ENCODE data around the gene SLC12A8. TPM values are rescaled to one million over a fixed set of nuclear protein-coding genes. Genes with fewer than 3 reads are reported as not detected.

Gene SLC12A8, protein sequence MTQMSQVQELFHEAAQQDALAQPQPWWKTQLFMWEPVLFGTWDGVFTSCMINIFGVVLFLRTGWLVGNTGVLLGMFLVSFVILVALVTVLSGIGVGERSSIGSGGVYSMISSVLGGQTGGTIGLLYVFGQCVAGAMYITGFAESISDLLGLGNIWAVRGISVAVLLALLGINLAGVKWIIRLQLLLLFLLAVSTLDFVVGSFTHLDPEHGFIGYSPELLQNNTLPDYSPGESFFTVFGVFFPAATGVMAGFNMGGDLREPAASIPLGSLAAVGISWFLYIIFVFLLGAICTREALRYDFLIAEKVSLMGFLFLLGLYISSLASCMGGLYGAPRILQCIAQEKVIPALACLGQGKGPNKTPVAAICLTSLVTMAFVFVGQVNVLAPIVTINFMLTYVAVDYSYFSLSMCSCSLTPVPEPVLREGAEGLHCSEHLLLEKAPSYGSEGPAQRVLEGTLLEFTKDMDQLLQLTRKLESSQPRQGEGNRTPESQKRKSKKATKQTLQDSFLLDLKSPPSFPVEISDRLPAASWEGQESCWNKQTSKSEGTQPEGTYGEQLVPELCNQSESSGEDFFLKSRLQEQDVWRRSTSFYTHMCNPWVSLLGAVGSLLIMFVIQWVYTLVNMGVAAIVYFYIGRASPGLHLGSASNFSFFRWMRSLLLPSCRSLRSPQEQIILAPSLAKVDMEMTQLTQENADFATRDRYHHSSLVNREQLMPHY
- under 1 TPM; 0.47 to 0.79 TPM for total RNA-seq

DNA sequence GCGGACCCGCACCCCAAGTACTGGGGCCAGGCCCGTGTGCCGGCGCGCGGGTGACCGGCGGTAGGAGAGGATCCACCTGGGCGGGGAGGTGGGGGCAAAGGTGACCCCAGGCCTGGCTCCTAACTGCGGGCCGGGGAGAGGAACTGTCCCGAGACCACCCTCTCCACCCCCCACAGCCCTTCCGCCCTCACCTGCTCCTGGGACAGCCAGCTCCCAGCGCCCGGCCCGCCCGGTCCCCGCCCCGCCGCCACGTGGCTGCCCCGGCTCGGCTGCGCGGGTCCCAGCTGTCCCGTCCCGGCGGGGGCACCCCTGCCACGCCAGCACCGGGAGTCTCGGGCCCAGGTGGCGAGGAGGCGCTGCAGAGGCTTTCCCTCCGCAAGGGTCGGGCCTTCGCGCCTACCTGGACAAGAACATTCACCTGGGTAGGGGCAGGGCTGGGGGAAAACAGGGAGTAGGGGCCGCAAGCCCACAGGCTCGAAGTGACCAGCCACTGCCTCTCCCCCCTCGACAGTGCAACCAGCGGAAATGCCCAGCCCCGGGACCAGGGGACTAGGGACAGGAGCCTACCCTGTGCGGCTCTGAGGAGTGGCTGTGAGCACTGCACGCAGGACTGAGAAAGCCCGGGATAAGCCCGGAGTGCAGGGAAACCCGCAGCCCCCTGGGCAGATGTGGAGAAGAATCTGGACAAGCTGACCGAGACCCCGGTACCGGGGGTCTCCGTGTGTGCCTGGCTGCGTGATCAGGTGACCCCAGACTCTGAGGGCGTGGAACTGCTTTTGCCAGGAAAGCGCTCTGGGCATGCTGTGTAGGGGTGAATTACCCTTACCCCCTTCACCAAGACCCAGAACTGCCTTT lies at the start of gene SLC12A8:
Gene SLC12A8, minus strand, starts transcription at position 240 of the 855 bp plus-strand sequence. CDS start 1,399 bp downstream, outside the sequence.
- H3K9me3 Mint-ChIP-seq: no peaks in the 10 kb centered on the region
- no peak within 1 kb of the TSS for H3K27ac Mint-ChIP-seq
- H3K4me3 Mint-ChIP-seq: peak within 1 kb of the TSS; percentile 60
- H3K36me3 Mint-ChIP-seq: no peaks in the 10 kb centered on the region
- no peak for DNase-seq
- POLR2A ChIA-PET: interaction anchor here (0.6 kb wide), 1 partner anchor 251 kb away, joined by 7 read pairs; no protein-coding TSS in a partner anchor
- H3K4me1 Mint-ChIP-seq: peaks cover 10% of the 10 kb centered on the region
- H3K27me3 Mint-ChIP-seq: peaks cover 61% of the 10 kb centered on the region
- ATAC-seq (ENCODE audit: low read depth): peak; percentile 21

DNA sequence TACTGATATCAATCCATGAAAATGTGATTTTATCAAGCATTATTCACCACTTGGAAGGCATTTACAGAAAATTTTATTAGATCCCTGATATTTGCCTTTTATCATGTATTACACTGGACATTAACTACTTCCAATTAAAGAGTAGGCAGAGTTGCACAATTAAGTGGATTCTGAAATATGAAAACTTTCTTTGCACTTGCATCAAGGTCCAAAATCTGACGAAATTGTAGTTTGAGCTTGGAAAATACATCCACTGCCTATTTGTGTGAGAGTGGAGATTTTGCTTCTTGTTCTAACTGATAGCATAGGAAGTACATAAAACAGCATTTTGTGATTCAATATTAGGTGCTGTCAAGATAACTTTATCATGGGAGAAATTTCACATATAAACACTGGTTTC lies 49.6 kb upstream of the SLC12A8 start:
- POLR2A ChIA-PET: interaction anchor here (0.6 kb wide), 1 partner anchor 12 kb away, joined by 3 read pairs; no protein-coding TSS in a partner anchor
- H3K9me3 Mint-ChIP-seq: peaks cover 2% of the 10 kb centered on the region

DNA sequence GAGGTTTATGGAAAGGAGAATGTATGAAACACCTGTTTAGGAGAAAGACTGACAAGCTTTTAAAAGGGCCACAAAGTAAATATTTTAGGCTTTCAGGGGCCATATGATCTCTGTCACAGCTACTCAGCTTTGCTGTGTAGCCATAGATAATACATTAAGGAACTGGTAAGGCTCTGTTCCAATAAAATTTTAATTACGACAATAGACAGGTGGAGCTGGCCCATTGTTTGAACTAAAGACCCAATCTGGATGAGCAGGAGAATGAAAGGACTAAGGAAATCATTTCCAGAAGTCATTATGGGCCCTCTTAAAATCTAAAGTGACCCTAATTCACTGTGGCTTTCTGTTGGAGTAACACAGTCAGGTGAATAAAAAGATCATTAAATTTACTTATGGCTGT lies 48.5 kb upstream of the SLC12A8 start:
- ATAC-seq (ENCODE audit: low read depth): no peak
- DNase-seq: no peak
- Mint-ChIP-seq H3K27me3 (no peaks in the 10 kb centered on the region), H3K27ac (no peak overlapping the region), H3K9me3 (peaks cover 8% of the 10 kb centered on the region), H3K4me1 (peaks cover 5% of the 10 kb centered on the region), H3K4me3 (no peak overlapping the region), H3K36me3 (peaks cover 31% of the 10 kb centered on the region)
- POLR2A ChIA-PET: interaction anchor here (0.6 kb wide), 1 partner anchor 180 kb away, joined by 3 read pairs; no protein-coding TSS in a partner anchor

More for the DNA sequence above, 49.6 kb upstream of the SLC12A8 start:
- peaks cover 11% of the 10 kb centered on the region for H3K4me1 Mint-ChIP-seq
- H3K4me3 Mint-ChIP-seq: no peak overlapping the region
- no peak for DNase-seq
- H3K36me3 Mint-ChIP-seq: peaks cover 35% of the 10 kb centered on the region
- no peaks in the 10 kb centered on the region for H3K27me3 Mint-ChIP-seq
- ATAC-seq (ENCODE audit: low read depth): no peak
- H3K27ac Mint-ChIP-seq: no peak overlapping the region

DNA sequence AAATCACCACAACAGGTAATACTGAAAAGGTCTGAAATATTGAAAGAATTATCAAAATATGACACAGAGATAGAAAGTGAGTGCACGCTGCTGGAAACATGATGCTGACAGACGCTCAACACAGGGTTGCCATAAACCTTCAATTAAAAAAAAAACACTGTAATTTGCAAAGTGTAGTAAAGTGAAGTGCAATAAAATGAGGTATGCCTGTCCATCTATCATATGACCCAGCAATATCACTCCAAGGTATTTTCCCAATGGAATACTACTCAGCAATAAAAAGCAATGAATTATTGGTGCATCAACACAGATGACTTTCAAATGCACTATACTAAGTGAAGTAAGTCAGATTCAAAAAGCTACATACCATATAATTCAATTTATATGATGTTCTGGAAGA lies 47.6 kb upstream of the SLC12A8 start:
- no peak overlapping the region for H3K4me3 Mint-ChIP-seq
- H3K4me1 Mint-ChIP-seq: peaks cover 5% of the 10 kb centered on the region
- H3K27ac Mint-ChIP-seq: no peak overlapping the region
- no peak for ATAC-seq (ENCODE audit: low read depth)
- POLR2A ChIA-PET: no interaction called here
- no peaks in the 10 kb centered on the region for H3K27me3 Mint-ChIP-seq
- DNase-seq: no peak
- H3K36me3 Mint-ChIP-seq: peaks cover 31% of the 10 kb centered on the region
- H3K9me3 Mint-ChIP-seq: peaks cover 8% of the 10 kb centered on the region

DNA sequence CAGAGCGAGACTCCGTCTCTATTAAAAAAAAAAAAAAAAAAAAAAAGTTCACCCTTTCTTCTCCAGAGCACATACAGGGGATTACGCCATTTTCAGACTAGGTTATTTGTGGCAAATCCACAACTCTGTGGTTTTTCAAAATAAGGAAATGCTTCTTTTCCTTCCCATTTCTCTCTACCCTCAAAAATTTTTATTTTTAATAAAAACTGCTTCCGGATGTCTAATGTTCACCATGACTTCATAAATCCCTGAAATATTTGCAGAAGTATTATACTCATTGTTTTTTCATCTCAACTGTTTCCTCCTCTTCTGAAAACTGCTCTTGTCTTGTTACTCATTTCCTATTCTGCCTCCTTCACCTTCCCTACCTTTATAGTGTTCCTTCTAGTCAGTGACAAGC lies 45.0 kb upstream of the SLC12A8 start:
- no peaks in the 10 kb centered on the region for H3K27me3 Mint-ChIP-seq
- POLR2A ChIA-PET: no interaction called here
- H3K9me3 Mint-ChIP-seq: peaks cover 8% of the 10 kb centered on the region
- H3K4me1 Mint-ChIP-seq: peaks cover 5% of the 10 kb centered on the region
- H3K4me3 Mint-ChIP-seq: no peak overlapping the region
- DNase-seq: no peak
- H3K36me3 Mint-ChIP-seq: peaks cover 29% of the 10 kb centered on the region
- H3K27ac Mint-ChIP-seq: no peak overlapping the region
- ATAC-seq (ENCODE audit: low read depth): no peak

DNA sequence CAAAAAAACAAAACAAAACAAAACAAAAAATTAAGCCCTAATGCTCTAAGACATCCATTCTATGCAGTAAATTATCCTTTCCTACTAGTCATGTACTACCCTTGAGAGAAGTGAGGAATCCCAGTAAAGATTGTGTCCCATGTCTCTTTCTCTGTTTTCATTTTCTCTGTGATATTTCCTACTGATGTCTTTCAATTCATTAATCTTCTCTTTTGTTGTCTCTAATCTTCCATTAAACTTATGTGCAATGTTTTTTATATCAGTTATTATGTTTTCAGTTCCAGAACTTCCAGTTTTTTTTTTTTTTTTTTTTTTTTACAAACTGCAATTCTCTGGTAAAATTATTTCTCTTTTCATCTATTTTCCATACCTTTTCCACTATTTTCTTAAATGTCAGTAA lies 44.1 kb upstream of the SLC12A8 start:
- H3K36me3 Mint-ChIP-seq: peaks cover 29% of the 10 kb centered on the region
- H3K9me3 Mint-ChIP-seq: peaks cover 8% of the 10 kb centered on the region
- H3K27ac Mint-ChIP-seq: no peak overlapping the region
- H3K4me1 Mint-ChIP-seq: peaks cover 5% of the 10 kb centered on the region
- H3K27me3 Mint-ChIP-seq: no peaks in the 10 kb centered on the region
- DNase-seq: no peak
- ATAC-seq (ENCODE audit: low read depth): no peak
- no peak overlapping the region for H3K4me3 Mint-ChIP-seq
- POLR2A ChIA-PET: no interaction called here

DNA sequence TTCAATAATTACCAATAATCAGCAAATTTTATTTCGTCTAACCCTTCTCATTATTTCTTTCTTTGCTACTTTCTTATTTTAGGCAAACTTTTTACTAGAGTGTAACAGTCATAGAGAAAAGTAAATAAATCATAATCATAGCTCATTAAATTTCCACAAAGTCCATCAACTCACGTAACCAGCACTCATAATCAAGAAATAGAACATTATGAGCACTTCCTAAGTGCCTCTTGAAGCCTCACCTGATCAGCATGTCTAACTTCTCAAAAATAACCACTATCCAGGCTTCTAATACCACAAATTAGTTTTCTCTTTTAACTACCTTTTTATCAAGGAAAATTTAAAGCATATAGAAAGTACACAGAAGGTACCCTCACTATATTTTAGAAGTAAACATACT lies 38.4 kb upstream of the SLC12A8 start:
- Mint-ChIP-seq H3K36me3 (peaks cover 8% of the 10 kb centered on the region), H3K4me3 (no peak overlapping the region), H3K9me3 (no peaks in the 10 kb centered on the region), H3K27ac (no peak overlapping the region), H3K4me1 (no peaks in the 10 kb centered on the region), H3K27me3 (no peaks in the 10 kb centered on the region)
- DNase-seq (no peak), ATAC-seq (ENCODE audit: low read depth) (no peak)
- POLR2A ChIA-PET: no interaction called here

DNA sequence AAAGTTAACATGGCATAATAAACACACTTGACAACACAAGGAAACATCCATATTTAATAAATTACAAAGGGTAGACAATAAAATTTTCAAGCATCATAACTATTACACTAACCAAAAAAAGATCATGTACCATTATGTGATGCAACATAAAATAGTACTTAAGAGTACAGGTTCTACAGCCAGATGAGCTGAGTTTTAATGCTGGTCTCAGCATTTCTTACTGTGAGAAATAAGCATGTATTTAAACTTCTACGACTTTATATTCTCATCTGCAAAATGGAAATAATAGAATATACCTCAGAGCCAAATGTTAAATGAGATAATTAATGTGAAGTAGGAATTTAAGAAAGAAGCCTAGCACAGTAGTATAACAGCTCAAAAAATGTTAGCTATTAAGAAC lies 33.7 kb upstream of the SLC12A8 start:
- peaks cover 21% of the 10 kb centered on the region for H3K36me3 Mint-ChIP-seq
- H3K4me1 Mint-ChIP-seq: no peaks in the 10 kb centered on the region
- no peak for DNase-seq
- no peak overlapping the region for H3K27ac Mint-ChIP-seq
- no peaks in the 10 kb centered on the region for H3K27me3 Mint-ChIP-seq
- ATAC-seq (ENCODE audit: low read depth): no peak
- POLR2A ChIA-PET: no interaction called here
- H3K4me3 Mint-ChIP-seq: no peak overlapping the region
- H3K9me3 Mint-ChIP-seq: no peaks in the 10 kb centered on the region

DNA sequence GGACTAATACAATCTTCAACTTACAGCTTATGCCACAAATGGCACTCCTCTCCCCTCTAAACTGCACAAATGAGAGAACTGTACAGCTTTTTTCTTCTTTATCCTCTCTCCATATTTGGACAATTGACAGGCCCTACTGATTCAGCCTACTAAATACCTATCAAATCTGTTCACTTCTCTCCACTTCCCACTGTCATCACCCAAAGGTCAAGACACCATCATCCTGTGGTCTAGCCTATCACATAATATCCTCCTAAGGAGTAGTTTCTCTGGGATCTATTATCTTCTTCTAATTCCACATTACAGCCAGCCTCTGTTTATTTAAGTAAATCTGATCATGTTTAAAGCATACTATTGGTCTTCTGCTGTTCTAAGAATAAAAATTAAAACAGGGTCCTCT lies 33.0 kb upstream of the SLC12A8 start:
- DNase-seq (no peak), ATAC-seq (ENCODE audit: low read depth) (no peak)
- H3K36me3 Mint-ChIP-seq: peaks cover 19% of the 10 kb centered on the region
- no peaks in the 10 kb centered on the region for H3K9me3 Mint-ChIP-seq
- no peaks in the 10 kb centered on the region for H3K27me3 Mint-ChIP-seq
- no peak overlapping the region for H3K4me3 Mint-ChIP-seq
- no peak overlapping the region for H3K27ac Mint-ChIP-seq
- POLR2A ChIA-PET: no interaction called here
- peaks cover 2% of the 10 kb centered on the region for H3K4me1 Mint-ChIP-seq

DNA sequence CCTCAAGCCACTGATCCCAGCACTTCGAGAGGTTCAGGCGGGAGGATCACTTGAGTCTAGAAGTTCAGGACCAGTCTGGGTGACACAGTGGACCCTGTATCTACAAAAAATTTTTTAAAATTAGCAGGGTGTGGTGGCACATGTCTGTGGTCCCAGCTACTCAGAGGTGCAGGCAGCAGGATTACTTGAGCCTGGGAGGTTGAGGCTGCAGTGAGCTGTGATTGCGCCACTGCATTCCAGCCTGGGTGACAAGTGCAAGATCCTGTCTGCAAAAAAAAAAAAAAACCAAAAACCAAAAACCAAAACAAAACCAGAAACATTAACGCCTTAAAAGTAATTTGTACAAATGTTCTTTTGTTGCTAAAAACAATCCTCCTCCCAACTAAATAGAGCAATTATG lies 27.9 kb upstream of the SLC12A8 start:
- ATAC-seq (ENCODE audit: low read depth) (no peak), DNase-seq (no peak)
- H3K9me3 Mint-ChIP-seq: peaks cover 7% of the 10 kb centered on the region
- H3K36me3 Mint-ChIP-seq: peaks cover 42% of the 10 kb centered on the region
- no peak overlapping the region for H3K27ac Mint-ChIP-seq
- no peaks in the 10 kb centered on the region for H3K27me3 Mint-ChIP-seq
- H3K4me1 Mint-ChIP-seq: peaks cover 5% of the 10 kb centered on the region
- H3K4me3 Mint-ChIP-seq: no peak overlapping the region
- POLR2A ChIA-PET: no interaction called here

DNA sequence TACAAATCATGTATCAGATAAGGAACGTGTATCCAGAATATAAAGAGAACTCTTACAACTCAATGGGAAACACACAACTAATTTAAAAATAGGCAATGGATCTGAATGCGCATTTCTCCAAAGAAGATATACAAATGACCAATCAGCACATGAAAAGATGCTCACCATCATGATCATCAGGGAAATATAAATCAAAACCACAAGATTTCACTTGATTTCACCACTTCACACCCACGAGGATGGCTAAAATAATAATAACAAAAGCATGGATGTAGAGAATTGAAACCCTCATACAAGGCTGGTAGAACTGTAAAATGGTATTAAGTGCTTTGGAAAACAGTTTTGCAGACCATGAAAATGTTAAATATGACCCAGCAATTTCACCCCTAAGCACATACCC lies 26.7 kb upstream of the SLC12A8 start:
- Mint-ChIP-seq H3K4me3 (no peak overlapping the region), H3K27ac (no peak overlapping the region), H3K9me3 (peaks cover 9% of the 10 kb centered on the region), H3K36me3 (peaks cover 40% of the 10 kb centered on the region), H3K4me1 (peaks cover 5% of the 10 kb centered on the region), H3K27me3 (no peaks in the 10 kb centered on the region)
- no peak for ATAC-seq (ENCODE audit: low read depth)
- POLR2A ChIA-PET: no interaction called here
- no peak for DNase-seq

DNA sequence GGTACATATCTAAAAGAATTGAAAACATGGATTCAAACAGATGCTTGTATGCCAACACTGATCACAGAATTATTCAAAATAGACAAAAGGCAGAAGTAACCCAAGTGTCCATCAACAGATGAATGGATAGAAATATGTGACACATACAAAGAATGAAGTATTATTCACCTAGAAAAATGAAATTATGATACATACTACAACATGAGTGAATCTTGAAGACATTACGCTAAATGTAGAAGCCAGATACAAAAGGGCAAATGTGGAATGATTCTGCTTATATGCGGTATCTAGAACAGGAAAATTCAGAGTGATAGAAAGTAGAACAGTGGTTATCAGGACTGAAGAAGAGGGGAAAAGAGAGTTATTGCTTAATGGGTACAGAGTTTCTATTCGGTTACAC lies 26.2 kb upstream of the SLC12A8 start:
- peaks cover 40% of the 10 kb centered on the region for H3K36me3 Mint-ChIP-seq
- no peak overlapping the region for H3K27ac Mint-ChIP-seq
- H3K9me3 Mint-ChIP-seq: peaks cover 9% of the 10 kb centered on the region
- no peak overlapping the region for H3K4me3 Mint-ChIP-seq
- no peak for ATAC-seq (ENCODE audit: low read depth)
- POLR2A ChIA-PET: no interaction called here
- peaks cover 6% of the 10 kb centered on the region for H3K4me1 Mint-ChIP-seq
- H3K27me3 Mint-ChIP-seq: no peaks in the 10 kb centered on the region
- no peak for DNase-seq

DNA sequence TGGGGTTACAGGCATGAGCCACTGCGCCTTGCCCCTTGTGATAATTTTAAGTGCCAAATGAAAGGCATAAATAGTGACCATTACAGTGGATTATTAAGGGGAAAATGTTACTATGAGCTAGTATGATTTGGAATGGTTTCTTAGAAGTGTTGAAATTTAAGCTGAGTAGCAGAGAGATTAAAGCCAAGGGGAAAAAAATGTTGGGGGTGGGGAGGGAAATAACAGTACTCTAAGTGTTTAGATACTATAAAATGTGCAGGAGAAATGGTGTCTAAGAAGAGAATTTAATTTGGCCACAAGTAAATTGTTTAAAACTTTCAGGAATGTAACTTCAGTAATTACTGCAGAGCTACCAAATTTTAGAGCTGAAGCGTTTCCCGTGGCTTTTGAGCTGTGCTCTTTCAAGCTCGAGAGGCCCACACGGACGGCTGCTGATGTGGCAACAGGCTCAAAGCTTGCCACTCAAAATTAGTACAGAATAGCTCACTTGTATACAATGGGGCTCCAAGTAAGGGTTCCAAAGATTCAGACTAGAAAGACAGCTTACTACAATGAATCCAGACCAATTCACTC lies 23.9 kb upstream of the SLC12A8 start:
- ATAC-seq (ENCODE audit: low read depth) (no peak), DNase-seq (no peak)
- POLR2A ChIA-PET: no interaction called here
- Mint-ChIP-seq H3K27me3 (no peaks in the 10 kb centered on the region), H3K27ac (no peak overlapping the region), H3K4me3 (no peak overlapping the region), H3K4me1 (peaks cover 8% of the 10 kb centered on the region), H3K36me3 (peaks cover 56% of the 10 kb centered on the region), H3K9me3 (peaks cover 9% of the 10 kb centered on the region)

Data from activated naive CD8-positive, alpha-beta T cell treated with anti-CD3 and anti-CD28 coated beads, Interleukin-2, amount 10 ng/mL, durations not matched to agents 7 days and 5 days (primary cell).